HL-60 (cell line): Measurements from ENCODE around the gene ZNF664.

Source experiments
- CTCF ChIP-seq: IDR thresholded peaks from one replicate; pipeline ENCODE4 v1.5.1; 2011; ENCODE audit warnings: low read length, control low read depth, inconsistent platforms; ENCODE audit not compliant: insufficient read depth
- REST ChIP-seq: IDR thresholded peaks from 2 replicates; pipeline ENCODE4 v1.6.1; 2012; ENCODE audit warnings: low read depth; ENCODE audit not compliant: insufficient replicate concordance
- SPI1 ChIP-seq: IDR thresholded peaks from 2 replicates; pipeline ENCODE4 v1.6.1; 2012; ENCODE audit warnings: low read depth, mild to moderate bottlenecking, borderline replicate concordance

- TF ChIP-seq CTCF = no peak
- no peak for TF ChIP-seq REST
- no peak for TF ChIP-seq SPI1
These were observed 57.0 kb downstream of the ZNF664 start for GRCh38 chr12:124030008-124030407.
